Suprapubic skin (tissue), 4 donors: ENCODE results near the gene CUEDC2. TPM values are rescaled to one million over a fixed set of nuclear protein-coding genes. Genes with fewer than 3 reads are reported as not detected.
A peak's percentile ranks its signal among the peaks of the same experiment; 100 is the strongest.

ENCODE experiments used
- DNase-seq, 2 donors: peaks; one replicate each; pipeline ENCODE4 v3.0.0-alpha.2; 2019; ENCODE audit warnings: low spot score in 2 of 2
- H3K27ac ChIP-seq: fragments of 200-600 bp; sonication (generic); one replicate; pipeline ENCODE4 v1.5.1; 2019
- H3K27me3 ChIP-seq: fragments of 200-600 bp; sonication (generic); one replicate; pipeline ENCODE4 v1.5.1; 2019
- H3K36me3 ChIP-seq: fragments of 200-600 bp; sonication (generic); one replicate; pipeline ENCODE4 v1.5.1; 2019
- H3K4me1 ChIP-seq: fragments of 200-600 bp; sonication (generic); one replicate; pipeline ENCODE4 v1.5.1; 2019
- H3K4me3 ChIP-seq: fragments of 200-600 bp; sonication (generic); one replicate; pipeline ENCODE4 v1.5.1; 2019; ENCODE audit warnings: mild to moderate bottlenecking
- H3K9me3 ChIP-seq: fragments of 200-600 bp; sonication (generic); one replicate; pipeline ENCODE4 v1.5.1; 2019
- EP300 ChIP-seq: sonication (generic); formaldehyde crosslinking; IDR thresholded peaks from one replicate; pipeline ENCODE4 v1.6.1; 2017; ENCODE audit warnings: antibody characterized with exemption
- POLR2A ChIP-seq, 2 donors: fragments of 450-650 bp; IDR thresholded peaks; one replicate each; pipeline ENCODE4 v1.6.1; 2017; ENCODE audit warnings: antibody characterized with exemption in 2 of 2, mild to moderate bottlenecking in 2 of 2, moderate library complexity in 2 of 2
- POLR2AphosphoS5 ChIP-seq, 3 donors: sonication (generic); formaldehyde crosslinking; IDR thresholded peaks; one replicate each; pipeline ENCODE4 v1.6.1; 2017; ENCODE audit warnings: antibody characterized with exemption in 3 of 3
- WGBS: methylation state at CpG from one replicate; pipeline ENCODE4 v1.1.5; 2018; 5-methylcytosine and 5-hydroxymethylcytosine counted together
- total RNA-seq, 4 donors: library from RNA; depleted of rRNA; stranded (reverse); fragments of >200 nt; gene quantifications; one replicate each; pipeline ENCODE4 v1.1.0, GENCODE V29; 2016
- TF ChIP-seq, protein P1 (sequence below), 2 donors: fragments of 200-600 bp in 1 of 2; fragments of 450-650 bp in 1 of 2; sonication (generic) in 1 of 2; IDR thresholded peaks; one replicate each; pipeline ENCODE4 v1.5.1; 2016 to 2019; ENCODE audit warnings: antibody characterized with exemption in 2 of 2, mild to moderate bottlenecking in 1 of 2, moderate library complexity in 1 of 2

The CUEDC2 gene
- total RNA-seq, 4 donors from 2014 or later, result 25.0 to 61.2 (median 40.2) TPM

DNA sequence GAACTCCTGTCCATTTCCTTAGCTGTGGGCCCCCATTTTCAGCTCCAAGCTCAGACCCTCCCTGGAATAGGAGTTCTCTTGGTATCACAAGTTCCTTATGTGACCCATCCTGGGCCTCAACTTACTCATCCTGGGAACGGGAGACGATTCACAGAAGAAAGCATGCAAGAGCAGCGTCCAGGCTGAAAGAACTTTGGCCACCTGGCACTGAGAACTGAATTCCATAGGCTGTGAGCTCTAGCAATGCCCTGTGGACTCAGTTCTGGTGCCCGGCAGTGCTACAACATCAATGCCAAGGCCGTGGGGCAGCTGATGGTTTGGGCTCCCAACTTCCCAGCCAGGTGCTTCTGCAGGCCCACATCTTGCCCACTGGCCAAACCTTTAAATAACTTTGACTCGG, 3.9 kb upstream of the CUEDC2 start:
- Histone ChIP-seq H3K4me3 (no peak overlapping the region), H3K27me3 (peaks cover 7% of the 10 kb centered on the region), H3K27ac (no peak overlapping the region), H3K36me3 (no peaks in the 10 kb centered on the region), H3K9me3 (no peaks in the 10 kb centered on the region), H3K4me1 (peaks cover 31% of the 10 kb centered on the region)
- TF ChIP-seq EP300, result no peak
- 73% methylated on average over 5 of the region's 6 CpGs for WGBS
- DNase-seq, result no peak

DNA sequence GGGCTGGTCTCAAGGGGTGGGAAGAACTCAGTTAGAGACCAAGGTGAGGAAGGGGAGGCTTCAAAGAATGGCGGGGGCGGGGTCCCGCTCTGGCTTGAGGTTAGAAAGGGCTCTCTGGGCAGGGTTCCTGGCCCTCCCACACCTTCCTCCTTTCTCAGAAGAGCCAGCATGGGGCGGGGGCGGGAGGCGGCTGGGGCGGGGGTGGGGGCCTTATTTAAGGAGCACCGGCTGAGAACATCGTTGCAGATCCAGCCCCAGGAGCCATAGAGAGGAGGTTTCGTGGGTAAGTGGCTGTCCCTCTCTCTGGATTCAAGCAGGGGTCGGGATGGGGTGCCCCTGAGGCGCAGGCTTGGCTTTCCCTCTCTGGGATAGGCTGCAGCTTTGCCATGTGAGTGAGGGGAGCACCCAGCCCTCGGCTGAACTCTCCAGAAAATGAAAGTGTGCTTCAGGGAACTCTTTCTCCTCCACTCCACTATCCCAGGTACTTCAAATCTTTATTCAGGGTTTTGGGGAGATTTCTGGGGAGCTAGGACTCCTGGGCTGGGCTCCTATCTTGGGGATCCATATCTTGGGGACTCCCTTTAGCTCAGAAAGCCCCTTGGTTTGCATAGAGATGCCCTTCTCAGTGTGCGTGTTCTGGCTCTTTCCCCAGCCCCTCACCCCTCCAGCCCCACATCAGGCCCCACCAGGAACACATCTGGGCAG, 3.3 kb upstream of the CUEDC2 start:
- Histone ChIP-seq H3K27me3 (peaks cover 7% of the 10 kb centered on the region), H3K9me3 (no peaks in the 10 kb centered on the region), H3K27ac (no peak overlapping the region), H3K4me3 (peak overlapping the region; percentile 22), H3K36me3 (no peaks in the 10 kb centered on the region), H3K4me1 (peaks cover 33% of the 10 kb centered on the region)
- whole genome bisulfite sequencing, result 15% methylated on average over 11 of the region's 14 CpGs
- no peak for TF ChIP-seq EP300
- TF ChIP-seq POLR2AphosphoS5 (IDR thresholded peaks at IDR 0.05), result no peak
- TF ChIP-seq, protein P1, sequence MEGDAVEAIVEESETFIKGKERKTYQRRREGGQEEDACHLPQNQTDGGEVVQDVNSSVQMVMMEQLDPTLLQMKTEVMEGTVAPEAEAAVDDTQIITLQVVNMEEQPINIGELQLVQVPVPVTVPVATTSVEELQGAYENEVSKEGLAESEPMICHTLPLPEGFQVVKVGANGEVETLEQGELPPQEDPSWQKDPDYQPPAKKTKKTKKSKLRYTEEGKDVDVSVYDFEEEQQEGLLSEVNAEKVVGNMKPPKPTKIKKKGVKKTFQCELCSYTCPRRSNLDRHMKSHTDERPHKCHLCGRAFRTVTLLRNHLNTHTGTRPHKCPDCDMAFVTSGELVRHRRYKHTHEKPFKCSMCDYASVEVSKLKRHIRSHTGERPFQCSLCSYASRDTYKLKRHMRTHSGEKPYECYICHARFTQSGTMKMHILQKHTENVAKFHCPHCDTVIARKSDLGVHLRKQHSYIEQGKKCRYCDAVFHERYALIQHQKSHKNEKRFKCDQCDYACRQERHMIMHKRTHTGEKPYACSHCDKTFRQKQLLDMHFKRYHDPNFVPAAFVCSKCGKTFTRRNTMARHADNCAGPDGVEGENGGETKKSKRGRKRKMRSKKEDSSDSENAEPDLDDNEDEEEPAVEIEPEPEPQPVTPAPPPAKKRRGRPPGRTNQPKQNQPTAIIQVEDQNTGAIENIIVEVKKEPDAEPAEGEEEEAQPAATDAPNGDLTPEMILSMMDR (IDR thresholded peaks at IDR 0.05), result no peak
- no peak for TF ChIP-seq POLR2A (IDR thresholded peaks at IDR 0.05)
- no peak for DNase-seq

DNA sequence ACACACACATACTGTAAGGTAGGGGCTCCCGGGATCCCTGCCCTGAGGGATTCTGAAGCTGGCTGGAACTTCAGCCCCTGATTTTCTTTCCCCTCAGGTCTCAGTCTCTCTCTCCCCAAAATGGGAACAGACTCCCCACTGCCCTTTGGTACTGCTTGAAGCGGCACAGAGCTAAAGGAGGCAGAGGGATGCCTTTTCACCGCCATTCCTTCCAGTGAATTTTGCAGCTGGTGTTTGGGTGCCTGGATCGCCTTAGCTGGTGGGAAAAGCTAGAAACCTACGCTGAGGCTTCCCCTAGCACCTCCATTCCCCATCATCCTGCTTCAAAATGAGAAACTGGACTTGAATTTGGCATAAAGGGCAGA, 2.7 kb upstream of the CUEDC2 start:
- Histone ChIP-seq H3K4me1 (peaks cover 33% of the 10 kb centered on the region), H3K4me3 (peak overlapping the region; percentile 22), H3K27ac (no peak overlapping the region), H3K9me3 (no peaks in the 10 kb centered on the region), H3K27me3 (peaks cover 7% of the 10 kb centered on the region), H3K36me3 (no peaks in the 10 kb centered on the region)
- 64% methylated on average over 5 of the region's 5 CpGs for WGBS
- TF ChIP-seq EP300, result no peak
- no peak for DNase-seq

DNA sequence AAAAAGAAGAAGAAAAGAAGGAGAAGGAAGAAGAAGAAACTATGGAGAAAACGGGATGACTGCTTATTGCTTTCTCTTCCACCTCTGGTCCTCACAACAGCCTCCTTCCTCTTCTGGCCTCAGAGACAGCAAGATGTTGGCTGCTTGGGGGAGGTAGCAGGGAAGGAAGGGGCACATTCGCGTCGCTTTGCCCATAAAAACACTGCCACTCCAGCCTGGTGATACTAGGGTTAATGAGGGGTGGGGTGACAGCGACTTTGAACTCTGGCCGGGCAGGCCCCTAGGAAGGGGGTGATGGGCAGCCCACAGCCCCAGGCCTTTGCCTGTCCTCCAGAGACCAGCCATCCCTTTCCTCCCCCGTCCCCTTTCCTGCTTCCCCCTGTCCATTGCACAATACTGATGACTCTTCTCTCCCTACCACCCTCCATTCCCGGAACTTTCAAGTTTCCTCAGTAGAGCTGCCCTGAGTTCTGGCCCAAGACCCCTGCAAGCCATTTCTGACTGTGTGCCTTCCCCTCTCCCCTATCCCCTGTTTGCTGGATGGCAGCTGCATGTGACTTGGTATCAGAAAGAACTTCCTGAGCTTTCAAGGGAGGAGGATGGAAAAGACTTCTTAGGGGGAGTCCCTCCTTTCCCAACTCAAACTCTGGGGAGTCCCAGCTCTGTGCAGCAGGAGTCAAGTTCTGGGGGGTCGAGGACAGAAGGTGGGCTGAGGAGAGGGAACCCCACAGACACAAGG, 2.2 kb upstream of the CUEDC2 start:
- Histone ChIP-seq H3K27me3 (peaks cover 7% of the 10 kb centered on the region), H3K4me1 (peaks cover 33% of the 10 kb centered on the region), H3K9me3 (no peaks in the 10 kb centered on the region), H3K27ac (no peak overlapping the region), H3K36me3 (no peaks in the 10 kb centered on the region), H3K4me3 (no peak overlapping the region)
- TF ChIP-seq POLR2A (IDR thresholded peaks at IDR 0.05) (no peak), EP300 (no peak), POLR2AphosphoS5 (IDR thresholded peaks at IDR 0.05) (no peak)
- TF ChIP-seq, protein P1 (IDR thresholded peaks at IDR 0.05), result no peak
- 26% methylated on average over 9 of the region's 9 CpGs for WGBS
- DNase-seq, result no peak

DNA sequence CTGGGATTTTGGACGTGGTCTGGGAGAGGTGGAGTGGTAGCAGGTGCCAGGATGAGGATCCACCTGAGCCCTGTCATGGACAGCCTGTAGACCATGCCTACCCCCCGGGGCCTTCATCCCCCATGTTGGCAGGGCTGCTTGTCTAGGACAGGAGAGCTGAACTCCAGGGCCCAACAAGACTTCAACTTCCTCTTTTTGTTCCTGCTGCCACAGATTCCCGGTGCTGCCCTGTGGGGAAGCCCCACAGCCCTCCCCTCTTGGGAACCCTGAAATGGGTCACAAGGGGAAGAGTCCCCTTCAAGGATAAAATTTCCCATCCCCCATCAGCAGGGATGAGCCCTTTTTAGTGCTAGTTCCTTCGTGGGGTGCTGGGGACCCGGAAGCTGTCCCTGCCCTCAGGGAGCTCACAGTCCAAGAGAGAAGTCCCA, 1.3 kb upstream of the CUEDC2 start:
- Histone ChIP-seq H3K4me1 (peaks cover 33% of the 10 kb centered on the region), H3K27me3 (peaks cover 7% of the 10 kb centered on the region), H3K27ac (no peak overlapping the region)

More for the DNA sequence above, 1.3 kb upstream of the CUEDC2 start:
- no peak for DNase-seq
- no peaks in the 10 kb centered on the region for H3K9me3 ChIP-seq
- H3K36me3 ChIP-seq, result no peaks in the 10 kb centered on the region
- 58% methylated on average over 4 of the region's 5 CpGs for WGBS
- no peak overlapping the region for H3K4me3 ChIP-seq
- TF ChIP-seq POLR2AphosphoS5 (IDR thresholded peaks at IDR 0.05), result no peak
- TF ChIP-seq POLR2A (IDR thresholded peaks at IDR 0.05), result no peak
- TF ChIP-seq, protein P1 (IDR thresholded peaks at IDR 0.05), result no peak
- TF ChIP-seq EP300, result no peak
